H4 (cell line): Measurements from ENCODE around the gene ALMS1. TPM values are rescaled to one million over a fixed set of nuclear protein-coding genes. Genes with fewer than 3 reads are reported as not detected.
A peak's percentile ranks its signal among the peaks of the same experiment; 100 is the strongest.
"Not testable (repeated sequence)": the region's sequence is repeated elsewhere in the genome, so short reads cannot be mapped to it uniquely, and the experiment has no call there.

Source experiments
- DNase-seq: peaks from one replicate; pipeline ENCODE4 v3.0.0-alpha.2; 2015; ENCODE audit warnings: low spot score
- total RNA-seq: library from RNA; depleted of rRNA; stranded (reverse); fragments of >200 nt; shearing (Covaris generic); gene quantifications from 2 replicates; pipeline ENCODE4 v1.2.3, GENCODE V29; 2014

ALMS1 gene
- total RNA-seq, 1 experiment from 2014 or later, result 8.3 TPM

DNA sequence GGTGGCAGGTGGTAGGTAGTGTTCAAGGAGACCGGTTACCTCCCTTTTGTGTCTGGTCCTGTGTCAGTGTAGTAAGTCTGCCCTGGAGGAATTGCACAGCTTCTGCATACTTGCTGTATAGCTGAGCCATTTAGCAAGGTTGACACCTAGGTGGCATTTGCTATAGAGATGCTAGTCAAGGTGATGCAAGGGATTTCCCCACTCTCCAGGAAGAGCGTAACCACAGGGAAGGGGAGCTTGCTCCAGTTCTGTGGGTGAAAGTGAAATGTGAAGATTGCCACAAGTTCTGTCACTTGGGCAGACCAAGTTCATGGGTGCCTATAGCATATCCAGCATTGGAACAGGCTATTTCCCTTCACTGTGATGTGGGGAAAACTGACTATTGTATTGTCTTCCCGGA, 228.5 kb downstream of the ALMS1 start:
- DNase-seq, result no peak

DNA sequence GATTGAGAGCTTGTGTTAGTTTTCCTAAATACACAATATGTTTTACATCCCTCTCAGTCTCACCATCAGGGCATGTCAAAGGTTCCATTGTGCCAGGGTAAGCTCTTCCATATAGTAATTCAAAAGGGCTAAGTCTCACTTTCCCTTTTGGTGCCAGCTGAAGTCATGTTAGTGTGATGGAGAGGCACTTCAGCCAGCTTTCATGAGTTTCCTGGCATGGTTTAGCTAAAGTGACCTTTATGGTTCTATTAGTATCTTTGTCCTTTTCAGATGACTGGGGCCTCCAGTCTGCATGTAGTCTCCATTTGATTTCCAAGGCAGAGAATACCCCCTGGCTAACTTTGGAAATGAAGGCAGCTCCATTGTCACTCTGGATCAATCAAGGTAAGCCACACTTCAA, 229.4 kb downstream of the ALMS1 start:
- DNase-seq, result no peak

DNA sequence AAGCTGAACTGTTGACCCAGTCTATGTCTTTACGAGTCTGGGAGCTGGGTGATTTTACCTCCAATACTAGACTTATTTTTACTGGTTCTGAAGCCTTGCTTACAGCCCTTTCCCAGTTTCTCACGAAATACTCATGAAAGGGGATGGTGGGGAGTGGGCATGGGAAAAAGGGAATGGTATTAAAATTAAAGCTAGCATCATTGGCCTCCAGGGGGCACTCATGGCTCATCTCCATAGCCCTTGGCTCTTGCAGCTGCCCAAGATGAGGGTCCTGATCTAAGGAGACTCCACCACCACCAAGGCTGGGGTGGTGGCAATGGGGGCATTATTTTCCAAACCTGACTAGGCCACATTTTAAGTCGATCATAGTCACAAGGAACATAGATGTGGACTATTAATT, 234.3 kb downstream of the ALMS1 start:
- not testable (repeated sequence) for DNase-seq

DNA sequence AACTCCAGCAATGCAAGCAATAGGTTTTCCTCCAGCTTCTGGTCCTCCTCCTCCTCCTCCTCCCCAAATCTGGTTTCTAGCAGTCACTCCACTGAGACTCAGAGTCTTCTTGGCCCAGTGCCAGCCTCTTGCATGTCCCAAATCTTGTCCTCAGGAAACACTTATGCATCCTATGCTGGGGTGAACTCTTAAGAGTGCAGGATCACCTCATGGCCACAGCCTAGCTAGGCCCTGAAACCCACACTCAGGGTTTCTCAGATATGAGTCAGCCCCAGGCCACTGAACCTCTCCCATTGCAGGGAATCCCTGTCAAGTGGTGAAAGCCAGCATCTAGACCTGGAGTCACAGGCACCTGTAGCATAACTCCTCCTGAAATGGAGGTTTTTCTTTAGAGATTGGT, 238.4 kb downstream of the ALMS1 start:
- DNase-seq, result not testable (repeated sequence)

DNA sequence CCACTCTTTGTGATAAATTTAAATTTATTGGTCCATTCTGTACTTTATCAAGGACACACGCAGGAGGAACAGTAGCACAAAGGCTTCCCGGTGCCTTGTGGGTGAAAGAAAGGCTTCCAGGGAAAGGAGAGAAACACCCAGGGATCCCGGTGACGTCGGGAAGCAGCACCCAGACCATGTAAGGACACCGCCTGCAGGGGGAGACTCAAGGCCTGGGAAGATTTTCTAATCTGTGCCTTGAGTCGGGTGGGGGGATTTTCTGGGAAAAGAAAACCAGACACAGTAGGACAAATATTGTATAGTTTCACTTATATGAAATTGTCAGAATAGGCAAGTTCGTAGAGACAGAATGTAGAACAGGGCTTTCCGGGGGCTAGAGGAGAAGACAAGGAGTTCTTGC, 239.0 kb downstream of the ALMS1 start:
- DNase-seq, result not testable (repeated sequence)

DNA sequence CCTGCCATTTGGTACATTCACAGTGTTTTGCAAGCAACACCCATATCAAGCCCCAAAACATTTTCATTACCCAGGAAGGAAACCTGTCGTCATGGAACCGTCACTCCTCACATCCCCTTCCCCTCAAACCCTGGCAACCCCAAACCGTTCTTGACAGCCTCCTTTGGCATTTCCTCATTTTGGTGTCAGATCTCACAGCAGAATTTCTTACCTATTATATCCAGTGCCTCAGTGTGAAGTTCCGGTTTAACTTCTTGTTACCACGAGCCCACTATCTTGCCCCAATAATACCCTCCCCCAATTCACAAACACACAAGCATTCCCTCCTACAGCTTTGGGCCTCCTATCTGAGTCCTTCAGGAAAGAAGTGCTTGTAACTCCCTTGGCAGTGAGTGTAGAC, 240.6 kb downstream of the ALMS1 start:
- DNase-seq, result not testable (repeated sequence)

DNA sequence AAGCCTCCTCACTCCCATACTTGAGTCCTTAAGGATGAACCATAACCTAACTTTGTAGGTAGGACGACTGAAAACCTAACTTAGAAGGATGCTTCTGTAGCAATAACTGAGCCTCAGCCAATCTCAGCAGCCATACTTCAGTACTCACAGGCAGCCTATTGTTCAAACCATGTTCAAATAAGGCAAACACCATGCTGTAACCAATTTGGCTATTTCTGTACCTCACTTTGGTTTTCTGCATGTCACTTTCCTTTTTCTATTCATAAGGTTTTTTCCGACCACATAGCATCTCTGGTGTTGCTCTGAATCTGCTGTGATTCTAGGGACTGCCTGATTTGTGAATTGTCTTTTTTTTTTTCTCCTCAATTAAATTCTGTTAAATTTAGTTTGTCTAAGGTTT, 242.9 kb downstream of the ALMS1 start:
- DNase-seq, result not testable (repeated sequence)

DNA sequence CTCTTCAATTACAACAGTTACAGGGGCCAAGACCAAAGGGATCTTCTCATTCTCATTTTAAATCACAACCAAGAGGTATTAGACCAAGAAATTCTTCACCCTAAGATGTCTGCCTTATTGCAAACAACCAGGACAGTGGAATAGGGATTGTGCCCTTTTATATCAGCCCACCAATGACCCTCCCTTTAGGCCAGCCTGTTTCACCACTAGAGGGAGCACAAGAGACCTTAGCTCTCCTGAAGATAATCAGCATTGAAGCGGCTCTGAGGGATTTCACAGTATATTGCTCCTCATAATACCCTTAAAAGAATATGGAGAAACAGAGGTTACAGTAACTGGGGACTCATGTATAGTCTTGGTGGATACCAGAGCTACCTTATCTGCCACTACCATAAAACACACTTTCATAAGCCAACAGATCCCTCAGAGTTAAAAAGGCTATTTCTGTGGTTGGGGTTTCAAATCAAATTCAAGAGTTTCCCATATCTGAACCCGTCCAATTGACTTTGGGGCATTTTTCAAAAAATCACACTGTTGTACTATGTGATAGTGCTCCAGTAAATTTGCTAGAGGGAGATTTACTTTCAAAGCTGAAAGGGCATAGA, 245.1 kb downstream of the ALMS1 start:
- DNase-seq, result not testable (repeated sequence)

DNA sequence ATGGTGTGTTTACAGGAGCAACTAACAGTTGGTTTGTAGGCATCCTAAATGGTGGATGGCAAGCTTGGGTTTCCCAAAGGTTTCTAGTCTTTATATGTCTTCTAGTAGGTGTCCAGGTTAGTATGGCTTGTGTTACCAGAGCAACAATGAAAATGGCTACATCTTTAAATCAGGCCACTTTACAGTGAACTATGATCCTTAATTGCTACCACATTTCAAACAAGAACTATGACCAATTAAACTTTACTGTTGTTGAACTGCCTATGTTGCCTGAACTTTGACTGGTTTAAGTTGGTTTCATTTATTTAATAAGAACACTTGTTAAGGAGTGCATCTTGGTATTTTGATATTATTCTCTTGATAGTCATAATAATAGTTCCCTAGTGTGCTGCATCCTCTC, 251.3 kb downstream of the ALMS1 start:
- not testable (repeated sequence) for DNase-seq

DNA sequence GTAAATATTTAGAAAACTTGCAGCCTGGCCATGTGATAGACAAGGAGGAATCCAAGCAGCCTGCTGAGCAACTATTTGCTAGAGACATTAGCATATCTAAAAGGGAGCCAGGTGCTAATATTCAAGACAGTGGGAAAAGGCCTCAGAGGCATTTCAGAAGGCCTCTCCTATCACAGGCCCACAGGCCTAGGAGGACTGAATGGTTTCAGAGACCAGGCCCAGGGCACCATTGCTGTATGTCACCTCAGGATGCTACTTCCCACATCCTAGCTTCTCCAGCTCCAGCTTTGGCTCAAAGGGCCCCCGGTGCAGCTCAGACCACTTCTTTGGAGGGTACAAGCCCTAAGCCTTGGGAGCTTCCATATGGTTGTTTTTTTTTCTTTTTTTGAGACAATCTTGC, 252.8 kb downstream of the ALMS1 start:
- DNase-seq, result no peak

DNA sequence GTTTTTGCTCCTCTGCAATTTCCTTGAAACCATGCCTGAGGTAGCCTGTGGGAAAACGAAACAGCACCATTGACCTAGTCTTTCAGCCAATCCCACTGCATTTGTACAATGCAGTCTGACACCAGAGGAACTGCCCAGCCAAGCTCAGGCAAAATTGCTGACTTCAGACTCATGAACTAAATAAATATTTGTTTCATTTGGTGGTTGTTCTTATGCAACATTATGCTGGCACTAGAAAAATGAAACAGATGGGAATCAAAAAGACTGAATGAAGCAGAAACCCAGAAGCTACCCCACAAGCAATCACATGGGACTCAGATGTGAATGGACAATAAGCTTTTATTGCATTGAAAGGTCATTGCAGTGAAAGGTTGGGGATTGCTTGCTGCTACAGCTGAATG, 254.9 kb downstream of the ALMS1 start:
- peak; percentile 29 for DNase-seq

DNA sequence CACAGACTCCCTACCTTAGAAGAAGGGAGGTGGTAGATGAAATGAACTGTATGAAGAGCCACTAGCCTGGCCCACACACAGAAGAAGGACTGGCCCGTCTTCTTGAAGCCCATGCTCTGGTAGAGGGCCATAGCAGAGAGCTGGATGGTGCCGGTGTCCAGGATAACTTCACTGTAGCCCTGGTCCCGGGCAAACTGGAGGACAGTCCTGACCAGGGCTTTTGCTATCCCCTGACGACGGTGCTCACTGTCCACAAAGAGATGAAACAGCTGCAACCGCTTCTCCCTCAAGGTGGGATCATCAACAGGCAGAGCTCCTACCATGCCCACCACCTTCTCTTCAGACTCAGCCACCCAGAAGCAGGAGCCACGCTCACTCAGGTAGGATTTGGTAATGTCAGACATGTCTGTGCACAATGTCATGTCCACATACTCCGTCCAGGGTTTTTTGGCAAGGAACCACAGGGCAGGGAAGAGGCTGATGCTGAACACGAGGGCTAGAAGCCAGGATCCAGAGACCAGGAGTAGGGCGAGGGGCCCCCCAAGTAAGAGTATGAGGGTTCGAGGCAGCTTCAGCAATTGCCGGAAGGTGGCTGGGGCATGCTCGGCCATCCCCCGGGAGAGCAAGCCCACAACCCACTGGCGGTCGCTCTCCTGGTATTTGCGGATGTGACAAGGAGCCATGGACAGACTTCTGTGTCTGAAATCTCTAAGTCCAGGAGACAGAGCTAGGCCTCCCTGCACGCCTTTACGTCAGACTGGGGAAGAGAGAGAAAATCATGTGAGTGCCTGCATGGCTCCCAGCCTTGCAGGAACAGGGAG, 255.5 kb downstream of the ALMS1 start:
- no peak for DNase-seq

DNA sequence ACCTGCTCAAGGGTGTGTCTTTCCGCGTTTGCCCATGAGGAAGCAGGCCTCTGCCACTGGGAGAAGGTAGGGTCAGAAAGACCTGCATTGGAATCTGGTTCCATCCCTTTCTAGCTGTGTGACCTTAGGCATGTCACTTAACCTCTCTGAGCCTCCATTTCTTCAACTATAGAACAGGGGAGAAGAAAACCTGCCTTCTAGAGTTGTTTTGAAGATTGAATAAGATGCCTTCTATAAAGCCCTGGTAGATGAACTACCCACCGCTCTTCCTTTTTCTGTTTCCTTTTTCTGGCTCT, 256.1 kb downstream of the ALMS1 start:
- DNase-seq, result no peak

DNA sequence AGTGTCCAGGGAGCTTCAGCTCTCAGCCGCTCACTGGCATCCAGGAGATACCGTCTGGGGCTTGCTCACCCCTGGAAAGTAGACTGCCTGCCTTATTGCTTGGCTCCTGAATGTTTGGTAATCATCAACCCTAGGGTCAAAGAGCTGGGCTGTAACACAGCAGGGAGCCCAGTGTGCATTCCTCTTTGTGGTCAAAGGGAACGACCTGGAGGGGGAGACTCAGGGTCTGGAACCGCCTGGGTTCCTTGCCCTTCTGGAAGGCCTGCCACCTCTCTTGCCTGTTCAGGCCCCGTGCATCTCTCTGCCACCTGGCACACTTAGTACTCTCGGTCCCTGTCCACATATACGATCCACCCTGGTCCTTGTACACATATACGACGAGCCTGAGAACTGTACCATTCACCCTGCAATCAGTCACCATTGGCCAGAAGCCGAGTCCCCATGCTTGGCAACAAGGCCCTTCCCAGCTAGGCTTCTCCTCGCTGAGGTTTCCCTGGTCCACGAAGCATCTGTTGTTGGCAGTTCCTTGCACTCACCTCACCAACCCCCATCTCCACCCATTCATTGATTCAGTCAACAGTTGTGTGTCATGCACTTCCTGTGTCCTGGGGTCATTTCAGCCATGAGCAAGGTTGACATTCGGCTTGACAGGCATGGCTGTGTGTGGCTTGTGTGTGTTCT, 256.8 kb downstream of the ALMS1 start, which contains the start of gene NAT8:
NAT8 (minus strand) TSS at position 85 of the 681 bp plus-strand sequence. CDS start 794 bp downstream, outside the sequence.
- DNase-seq, result no peak

DNA sequence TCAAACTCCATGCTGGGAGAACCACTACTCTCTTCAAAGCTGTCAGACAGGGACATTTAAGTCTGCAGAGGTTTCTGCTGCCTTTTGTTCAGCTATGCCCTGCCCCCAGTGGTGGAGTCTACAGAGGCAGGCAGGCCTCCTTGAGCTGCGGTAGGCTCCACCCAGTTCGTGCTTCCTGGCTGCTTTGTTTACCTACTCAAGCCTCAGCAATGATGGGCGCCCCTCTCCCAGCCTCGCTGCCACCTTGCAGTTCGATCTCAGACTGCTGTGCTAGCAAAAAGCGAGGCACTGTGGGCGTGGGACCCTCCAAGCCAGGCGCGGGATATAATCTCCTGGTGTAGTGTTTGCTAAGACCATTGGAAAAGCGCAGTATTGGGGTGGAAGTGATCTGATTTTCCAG, 262.1 kb downstream of the ALMS1 start:
- DNase-seq, result not testable (repeated sequence)

DNA sequence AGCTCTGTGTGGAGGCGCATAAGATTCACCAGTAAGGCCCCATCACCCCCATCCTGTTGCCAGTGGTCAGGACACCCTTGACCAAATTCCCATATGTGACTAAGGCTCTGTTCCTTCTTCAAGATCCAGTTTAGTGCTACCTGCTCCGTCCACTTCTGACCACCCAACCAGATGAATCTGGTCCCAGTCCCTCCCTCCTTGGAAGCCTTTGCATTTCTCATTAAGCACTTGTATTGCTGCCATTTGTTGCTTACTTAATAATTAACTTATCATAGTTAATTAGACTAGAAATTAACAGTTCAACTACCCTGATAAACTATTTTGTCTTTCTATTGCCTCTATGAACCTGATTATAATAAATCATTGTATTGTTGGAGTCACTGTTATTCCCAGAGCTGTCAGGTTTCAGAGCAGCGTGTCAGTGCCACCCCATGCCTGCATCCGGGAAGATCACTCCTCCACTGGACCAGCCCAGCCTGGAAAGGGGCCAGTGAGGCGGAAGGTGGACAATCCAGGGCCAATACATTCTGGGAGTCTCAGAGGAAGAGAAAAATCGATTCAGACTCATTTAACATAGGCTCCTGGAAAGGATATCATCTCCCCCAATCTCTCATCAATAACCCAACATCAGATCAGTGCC, 266.1 kb downstream of the ALMS1 start:
- DNase-seq, result no peak

DNA sequence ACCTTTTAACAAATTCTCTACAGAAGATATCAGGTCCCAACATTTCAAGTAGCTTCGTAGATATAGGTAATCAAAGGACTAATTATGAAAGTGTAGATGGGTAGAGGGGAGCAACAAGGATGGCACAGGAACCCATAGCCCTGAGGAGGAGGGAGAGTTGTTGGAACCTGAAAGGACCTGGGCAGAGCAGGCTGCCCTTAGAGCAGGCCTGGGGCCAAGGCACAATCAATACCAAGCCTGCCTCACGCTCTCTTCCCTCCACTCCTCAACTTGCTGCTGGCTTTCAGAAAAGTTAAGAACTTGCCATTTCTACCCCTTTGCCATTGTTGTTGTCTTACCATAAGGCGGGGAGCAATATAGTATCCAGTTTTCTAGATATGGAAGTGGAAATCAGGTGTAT, 266.7 kb downstream of the ALMS1 start:
- DNase-seq, result no peak

DNA sequence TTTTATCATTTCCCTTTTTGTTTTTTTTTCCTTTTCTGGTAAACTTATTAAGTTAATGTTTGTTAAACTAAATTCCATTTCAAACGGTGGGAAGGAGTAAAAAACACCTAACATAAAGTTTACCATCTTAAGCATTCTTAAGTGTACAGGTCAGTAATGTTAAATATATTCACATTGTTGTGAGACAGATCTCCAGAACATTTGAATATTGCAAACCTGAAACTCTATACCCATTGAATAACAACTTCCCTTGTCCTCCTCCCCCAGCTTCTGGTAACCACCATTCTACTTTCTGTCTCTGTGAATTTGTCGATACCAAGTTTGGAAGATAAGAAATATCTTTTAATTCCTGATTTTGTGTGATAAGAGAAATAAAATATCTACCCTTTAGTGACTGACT, 268.5 kb downstream of the ALMS1 start:
- DNase-seq, result no peak
